Activated gamma-delta T cell treated with anti-CD3 and anti-CD28 coated beads, Interleukin-2, amount 50 U/mL, for 16 hours (primary cell): Measurements from ENCODE around the gene C9orf85.

Experiments used
- DNase-seq: peaks from one replicate; pipeline ENCODE4 v3.0.0-alpha.2; 2020; ENCODE audit warnings: low read depth

C9orf85 gene

GRCh38 chr9:71904076-71904475 is 7.4 kb upstream of the C9orf85 start:
- no peak for DNase-seq

GRCh38 chr9:71908825-71909224 is 2.6 kb upstream of the C9orf85 start:
- no peak for DNase-seq

DNA sequence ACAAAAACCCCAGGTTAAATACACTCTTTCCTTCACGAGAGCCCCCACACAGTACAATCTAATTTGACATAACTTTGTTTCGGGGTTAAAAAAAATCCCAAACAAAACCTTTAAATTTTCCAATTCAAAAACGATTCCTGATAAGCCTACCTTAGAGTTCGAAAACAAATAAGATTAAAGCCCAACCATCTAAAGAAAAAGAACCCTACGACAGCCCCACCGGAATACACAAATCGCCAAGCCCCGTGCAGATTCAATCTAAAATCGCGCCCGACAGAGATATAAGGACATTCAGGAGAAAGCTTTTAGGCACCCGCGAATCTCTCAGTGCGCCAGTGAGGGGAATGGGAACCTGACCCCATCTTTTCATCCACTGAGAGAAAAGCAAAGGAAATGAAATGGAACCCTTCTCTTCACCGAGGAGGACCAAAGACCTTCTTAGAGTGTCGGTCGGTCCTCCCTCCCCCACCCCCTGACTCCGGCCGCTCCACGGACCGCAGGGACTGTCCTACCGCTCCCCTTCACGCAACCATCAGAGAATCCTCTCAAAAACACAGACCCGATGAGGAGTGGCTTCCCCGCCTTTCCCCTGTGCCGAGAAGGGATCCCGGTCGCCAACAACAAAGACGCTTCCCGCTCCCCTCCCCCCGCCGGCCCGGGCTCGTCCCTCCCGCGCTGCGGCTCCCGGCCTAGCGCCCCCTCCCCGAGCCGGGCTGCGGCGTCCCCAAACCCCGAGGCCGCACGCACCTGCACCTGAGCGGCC is 1.4 kb upstream of the C9orf85 start:
- DNase-seq: no peak

DNA sequence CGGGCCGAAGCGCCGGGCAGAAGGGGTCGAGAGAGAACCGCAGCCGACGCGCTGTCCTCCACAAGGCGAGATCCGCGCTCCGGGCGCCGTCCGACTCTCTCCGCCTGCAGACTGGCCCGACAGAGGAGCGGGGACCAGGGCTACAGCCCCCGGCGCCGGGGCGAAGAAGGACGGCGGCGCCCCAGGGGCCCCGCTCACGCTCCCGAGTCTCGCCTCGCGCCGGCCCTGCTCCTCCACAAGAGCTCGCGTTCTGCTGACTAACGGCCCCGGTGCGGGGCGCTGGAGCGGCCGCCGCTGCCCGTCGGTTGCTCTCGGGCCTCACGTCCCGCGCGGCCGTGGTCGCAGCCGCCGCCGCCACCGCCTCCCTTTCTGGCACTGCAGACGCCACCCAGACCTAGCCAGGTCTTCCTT is 784 bp upstream of the C9orf85 start:
- DNase-seq: no peak

DNA sequence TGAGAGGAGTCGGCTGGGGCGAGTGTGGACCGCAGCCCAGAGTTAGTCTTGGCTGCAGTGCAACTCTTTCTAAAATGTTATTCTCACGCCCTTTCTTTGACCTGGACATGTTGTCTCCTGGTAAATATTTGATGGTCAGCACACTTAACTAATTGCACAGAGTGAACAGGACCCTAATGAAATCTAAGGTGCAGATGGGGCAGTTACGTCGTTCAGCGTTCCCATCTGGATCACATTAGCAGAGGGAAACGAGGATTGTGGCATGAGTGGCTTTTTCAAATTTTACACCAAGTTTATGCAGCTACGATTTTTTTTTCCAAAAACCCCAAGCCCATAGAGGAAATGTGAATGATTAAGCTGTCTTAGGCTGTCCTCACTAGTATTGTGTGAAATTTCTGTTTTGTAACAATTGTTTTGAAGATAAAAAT is 483 bp downstream of the C9orf85 start:
- DNase-seq: no peak

DNA sequence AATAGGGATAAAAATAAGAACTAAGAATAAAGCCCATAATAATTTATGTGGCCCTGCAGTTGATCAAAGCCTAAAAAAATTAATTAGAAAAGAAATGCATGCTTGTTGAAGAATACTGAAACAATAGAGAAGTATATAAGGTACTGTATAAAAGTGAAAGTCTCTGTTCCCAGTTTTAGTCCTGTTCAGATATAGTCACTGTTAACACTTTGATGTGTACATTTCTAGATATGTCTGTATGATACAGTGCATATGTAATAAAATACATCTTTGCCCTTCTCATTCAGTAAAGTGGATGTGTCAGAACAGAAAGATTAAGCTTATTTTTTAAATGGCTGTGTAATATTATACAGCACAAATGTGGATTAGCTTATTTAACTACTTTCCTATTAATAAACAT is 4.1 kb downstream of the C9orf85 start:
- DNase-seq: no peak

- no peak for DNase-seq
Measured at GRCh38 chr9:71916834-71917534, 5.5 kb downstream of the C9orf85 start.

DNA sequence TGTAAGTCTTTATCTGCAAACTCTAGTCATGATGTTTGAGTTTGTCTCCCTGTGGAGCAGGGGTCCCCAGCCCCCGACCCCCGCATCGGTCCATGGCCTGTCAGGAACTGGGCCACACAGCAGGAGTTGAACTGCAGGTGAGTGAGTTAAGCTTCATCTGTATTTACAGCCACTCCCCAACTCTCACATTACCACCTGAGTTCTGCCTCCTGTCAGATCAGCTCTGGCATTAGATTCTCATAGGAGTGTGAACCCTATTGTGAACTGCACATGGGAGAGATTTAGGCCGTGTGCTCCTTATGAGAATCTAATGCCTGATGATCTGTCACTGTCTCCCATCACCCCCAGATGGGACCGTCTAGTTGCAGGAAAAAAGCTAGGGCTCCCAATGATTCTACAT is 7.0 kb downstream of the C9orf85 start:
- DNase-seq: no peak

GRCh38 chr9:71920456-71921189 is 9.2 kb downstream of the C9orf85 start:
- DNase-seq: no peak

DNA sequence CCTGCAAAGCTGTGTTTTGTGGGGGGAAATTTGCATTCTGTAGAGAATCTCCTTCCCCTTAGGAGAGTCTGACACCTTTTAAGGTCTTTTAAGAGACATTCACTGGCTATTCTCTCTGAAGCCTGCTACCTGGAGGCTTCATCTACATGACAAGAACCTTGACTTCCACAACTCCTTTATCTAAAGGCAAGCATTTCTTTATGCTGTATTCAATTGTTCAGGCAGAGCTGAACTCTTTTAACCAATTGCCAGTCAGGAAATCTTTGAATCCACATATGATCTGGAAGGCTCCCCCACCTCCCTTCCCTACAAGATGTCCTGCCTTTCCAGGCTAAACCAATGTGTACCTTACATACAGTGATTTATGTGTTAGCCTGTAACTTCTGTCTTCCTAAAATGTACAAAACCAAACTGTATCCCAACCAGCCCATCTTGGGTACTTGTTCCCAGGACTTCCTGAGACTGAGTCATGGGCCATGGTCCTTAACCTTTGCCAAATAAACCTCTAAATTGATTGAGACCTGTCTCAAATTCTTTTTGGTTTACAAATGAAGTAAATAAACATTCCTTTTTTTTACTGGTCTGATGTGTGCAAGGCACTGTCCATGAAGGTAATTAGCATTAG is 9.9 kb downstream of the C9orf85 start:
- DNase-seq: no peak

- DNase-seq: no peak
Measured at GRCh38 chr9:71924576-71924975, 13.1 kb downstream of the C9orf85 start.

DNA sequence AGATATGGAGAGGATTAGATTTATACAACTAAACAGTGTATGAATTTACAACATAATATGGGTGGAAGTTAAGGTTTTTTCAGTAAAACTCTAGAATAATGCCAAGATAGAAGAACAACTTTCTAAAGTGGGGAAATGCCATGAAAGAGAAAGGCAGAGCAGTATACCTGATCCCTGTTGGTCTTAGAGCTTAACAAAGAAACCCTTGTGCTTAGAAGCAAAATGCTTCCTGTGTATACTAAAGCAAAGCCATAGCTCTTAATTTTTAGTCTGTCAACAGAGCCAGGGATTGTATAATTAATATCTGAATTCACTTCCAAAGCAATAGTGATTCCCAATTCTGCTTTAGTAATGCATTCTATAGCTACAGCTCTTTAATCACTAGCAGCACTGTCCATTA is 14.4 kb downstream of the C9orf85 start:
- DNase-seq: no peak

DNA sequence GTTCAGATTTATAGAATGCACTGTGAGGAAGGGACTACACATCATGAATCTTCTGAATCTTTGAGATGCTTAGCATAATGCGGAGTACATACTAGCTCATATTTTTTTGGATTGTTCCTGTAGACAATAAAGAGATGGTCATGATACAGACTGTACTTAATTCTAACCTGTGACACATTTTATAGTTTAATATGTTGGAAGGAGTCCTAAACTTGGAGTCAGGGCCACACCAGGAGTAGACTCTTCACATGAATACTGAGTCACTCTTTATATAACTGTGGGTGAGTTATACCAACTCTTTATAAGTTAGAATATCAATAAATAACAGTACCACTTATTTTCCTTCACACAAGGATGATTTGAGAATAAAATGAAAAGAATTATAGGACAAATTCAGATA is 16.9 kb downstream of the C9orf85 start:
- no peak for DNase-seq

DNA sequence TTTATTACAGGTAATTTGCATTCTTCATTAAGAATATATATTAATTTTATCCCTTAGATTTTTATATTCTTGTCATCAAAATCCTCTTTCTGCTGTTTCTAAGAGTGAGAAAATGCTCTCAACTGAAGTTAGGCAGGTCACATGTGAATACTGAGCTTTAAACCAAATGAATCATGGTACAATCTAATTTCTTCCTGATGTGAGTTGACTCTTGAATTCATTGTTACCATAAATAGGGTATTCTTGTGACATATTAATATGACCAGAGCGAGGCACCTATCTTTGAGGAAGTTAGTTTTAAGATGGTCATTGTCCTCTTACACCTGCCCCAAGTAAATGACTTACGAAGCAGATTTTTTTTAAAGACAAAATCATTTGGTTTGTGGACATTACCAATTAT is 17.4 kb downstream of the C9orf85 start:
- no peak for DNase-seq

DNA sequence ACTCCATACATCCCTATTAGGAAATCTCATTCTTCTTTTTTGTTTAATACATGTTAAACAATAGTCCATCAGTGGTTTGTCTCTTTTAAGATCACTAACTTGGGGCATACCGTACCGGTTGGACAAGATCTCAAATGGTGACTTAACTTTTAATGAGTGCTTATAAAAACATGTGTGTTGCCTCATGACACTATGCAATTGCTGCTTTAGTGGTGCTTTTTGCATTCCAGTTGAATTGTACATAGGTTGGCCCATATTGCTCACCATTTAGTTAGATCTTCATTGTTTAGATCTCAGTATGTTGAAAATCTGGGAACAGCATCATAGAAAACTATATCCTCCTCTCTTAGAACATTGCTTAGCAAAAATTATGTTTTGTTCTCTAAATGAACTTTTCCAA is 17.8 kb downstream of the C9orf85 start:
- DNase-seq: no peak

GRCh38 chr9:71929791-71930440 is 18.5 kb downstream of the C9orf85 start:
- no peak for DNase-seq

DNA sequence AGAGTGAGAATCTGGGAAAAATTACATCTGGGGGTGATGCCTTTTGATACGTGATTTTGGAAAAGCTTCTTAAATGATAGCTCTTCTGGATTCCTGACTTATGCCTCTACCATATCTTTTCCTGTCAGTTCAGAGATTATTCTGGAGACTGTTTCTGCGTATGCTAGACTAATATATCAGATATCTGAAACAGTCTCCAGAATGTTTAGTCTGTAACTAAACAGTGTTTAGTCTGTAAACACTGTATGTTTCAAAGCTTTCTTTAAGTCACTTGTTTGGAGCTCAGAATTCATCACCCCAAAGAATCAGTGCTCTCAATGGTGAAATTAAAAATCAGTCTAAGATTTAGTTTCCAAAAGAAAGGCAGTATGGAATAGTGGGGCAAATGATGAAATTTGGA is 19.7 kb downstream of the C9orf85 start:
- DNase-seq: no peak

DNA sequence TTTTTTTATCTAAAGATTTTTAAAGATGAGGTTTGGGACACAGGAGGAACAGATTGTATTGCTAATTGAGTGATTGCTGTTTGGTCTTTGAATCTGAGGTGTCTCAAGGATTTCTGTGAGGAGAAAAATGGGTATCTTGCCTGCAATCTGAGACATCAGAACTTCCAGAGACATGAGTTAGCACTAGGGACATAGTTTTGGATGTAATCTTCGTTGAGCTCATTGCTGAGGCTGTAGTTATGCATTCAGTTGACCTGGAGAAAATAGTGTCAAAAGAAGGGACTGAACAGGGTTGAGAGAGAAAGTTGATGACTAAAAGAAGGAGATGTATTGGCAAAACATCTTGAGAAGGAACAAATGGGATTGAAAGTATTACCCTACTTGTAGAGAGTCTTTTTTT is 24.6 kb downstream of the C9orf85 start:
- no peak for DNase-seq

DNA sequence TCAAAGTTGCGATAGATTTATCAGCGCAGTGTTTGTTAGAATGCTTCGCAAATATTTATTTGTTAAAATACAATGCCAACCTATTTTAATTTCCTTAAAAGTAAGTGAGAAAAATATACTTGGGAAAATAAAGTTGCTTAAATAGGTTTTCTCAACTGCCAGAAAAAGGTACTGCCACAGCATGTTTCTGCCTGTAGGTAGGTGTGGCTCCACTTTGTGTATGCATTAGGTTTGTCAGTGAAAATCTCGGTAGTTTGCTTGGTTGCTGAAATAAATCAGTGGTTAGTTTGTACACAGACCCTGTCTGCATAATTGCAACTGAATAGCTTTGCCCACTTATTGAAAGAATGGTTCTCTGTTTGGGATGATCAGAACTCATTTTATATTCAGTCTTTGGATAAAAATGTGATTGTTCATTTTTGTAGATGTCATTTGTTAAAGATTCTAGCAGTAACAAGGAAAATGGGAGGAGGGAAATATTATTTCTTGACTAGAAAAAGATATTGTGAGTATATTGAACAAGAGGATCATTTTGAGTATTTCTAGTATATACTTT is 25.7 kb downstream of the C9orf85 start:
- DNase-seq: no peak

- no peak for DNase-seq
Measured at GRCh38 chr9:71937898-71938297, 26.5 kb downstream of the C9orf85 start.

DNA sequence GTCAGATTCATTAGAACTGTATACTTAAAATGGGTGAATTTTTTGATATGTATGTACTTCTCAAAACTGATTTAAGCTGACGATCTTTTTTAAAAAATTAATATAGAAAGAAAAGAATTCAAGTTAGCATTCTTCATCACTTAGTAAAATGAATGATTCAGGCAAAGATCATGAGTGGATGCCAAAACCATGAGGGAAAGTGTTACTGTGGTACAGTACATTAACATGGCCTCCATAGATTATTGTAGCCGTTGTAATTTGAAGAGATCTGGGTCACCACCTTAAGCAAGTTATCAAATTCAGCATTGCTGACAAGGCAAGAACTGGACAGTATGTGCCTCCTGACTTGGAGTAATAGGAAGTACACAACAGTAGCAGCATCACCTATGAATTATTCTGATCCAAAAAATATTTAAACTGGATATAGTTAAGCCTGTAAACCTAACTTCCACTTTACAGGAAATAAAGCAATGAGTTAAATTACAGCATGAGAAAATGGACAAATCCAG is 29.7 kb downstream of the C9orf85 start:
- DNase-seq: no peak
